ENCODE measurements around the gene TMEM134. TPM values are rescaled to one million over a fixed set of nuclear protein-coding genes. Genes with fewer than 3 reads are reported as not detected.
A peak's percentile ranks its signal among the peaks of the same experiment; 100 is the strongest.

TMEM134 gene
- total RNA-seq, 1 experiment from 2014 or later, result 99.7 TPM

- Histone ChIP-seq H3K79me2 (ENCODE audit: low read length) (peaks cover 24% of the 10 kb centered on the region), H2AFZ (ENCODE audit: low read length) (no peak within 1 kb of the TSS), H3K36me3 (ENCODE audit: insufficient read depth, low read length) (peaks cover 5% of the 10 kb centered on the region; the same call in 1 of the 2 replicates), H3K9ac (ENCODE audit: low read length) (peak within 1 kb of the TSS; percentile 95), H3K4me1 (ENCODE audit: low read length) (peaks cover 69% of the 10 kb centered on the region), H4K20me1 (ENCODE audit: insufficient read depth, low read depth, low read length) (peaks cover 7% of the 10 kb centered on the region; the same call in 1 of the 2 replicates), H3K27ac (ENCODE audit: low read length) (peak within 1 kb of the TSS; percentile 100), H3K9me2 (replicated peaks; ENCODE audit: insufficient read depth, low read length) (no peaks in the 10 kb centered on the region), H3K4me2 (ENCODE audit: low read depth, low read length, poor library complexity, severe bottlenecking) (peak within 1 kb of the TSS; percentile 73), H3K9me3 (ENCODE audit: low read length) (no peaks in the 10 kb centered on the region), H3K27me3 (ENCODE audit: low read length) (no peaks in the 10 kb centered on the region), H3K4me3 (ENCODE audit: low read length) (peak within 1 kb of the TSS; percentile 86)
- peak; percentile 93 for DNase-seq
Measured at GRCh38 chr11:67437082-67437808, 31.8 kb downstream of the TMEM134 start, which contains the start of gene PTPRCAP. PTPRCAP (minus strand) TSS chr11:67437682; CDS start chr11:67437619, 63 bp downstream.

- peak overlapping the region; percentile 73 for H3K4me2 ChIP-seq (ENCODE audit: low read depth, low read length, poor library complexity, severe bottlenecking)
- peaks cover 69% of the 10 kb centered on the region for H3K4me1 ChIP-seq (ENCODE audit: low read length)
- H3K27me3 ChIP-seq (ENCODE audit: low read length), result no peaks in the 10 kb centered on the region
- no peaks in the 10 kb centered on the region for H3K9me2 ChIP-seq (replicated peaks; ENCODE audit: insufficient read depth, low read length)
- peaks cover 24% of the 10 kb centered on the region for H3K79me2 ChIP-seq (ENCODE audit: low read length)
- DNase-seq, result peak; percentile 96
- H3K9ac ChIP-seq (ENCODE audit: low read length), result peak overlapping the region; percentile 95
- H3K36me3 ChIP-seq (ENCODE audit: insufficient read depth, low read length), result peaks cover 5% of the 10 kb centered on the region; the same call in 1 of the 2 replicates
- H4K20me1 ChIP-seq (ENCODE audit: insufficient read depth, low read depth, low read length), result peaks cover 7% of the 10 kb centered on the region; the same call in 1 of the 2 replicates
- peak overlapping the region; percentile 86 for H3K4me3 ChIP-seq (ENCODE audit: low read length)
- H2AFZ ChIP-seq (ENCODE audit: low read length), result no peak overlapping the region
- H3K9me3 ChIP-seq (ENCODE audit: low read length), result no peaks in the 10 kb centered on the region
- peak overlapping the region; percentile 100 for H3K27ac ChIP-seq (ENCODE audit: low read length)
Measured at GRCh38 chr11:67436459-67437081, 32.5 kb downstream of the TMEM134 start.

- H3K27me3 ChIP-seq (ENCODE audit: low read length), result no peaks in the 10 kb centered on the region
- DNase-seq, result no peak
- peaks cover 24% of the 10 kb centered on the region for H3K79me2 ChIP-seq (ENCODE audit: low read length)
- peaks cover 5% of the 10 kb centered on the region; the same call in 1 of the 2 replicates for H3K36me3 ChIP-seq (ENCODE audit: insufficient read depth, low read length)
- no peaks in the 10 kb centered on the region for H3K9me2 ChIP-seq (replicated peaks; ENCODE audit: insufficient read depth, low read length)
- H3K27ac ChIP-seq (ENCODE audit: low read length), result peak overlapping the region; percentile 100
- no peak overlapping the region for H2AFZ ChIP-seq (ENCODE audit: low read length)
- no peaks in the 10 kb centered on the region for H3K9me3 ChIP-seq (ENCODE audit: low read length)
- peak overlapping the region; percentile 95 for H3K9ac ChIP-seq (ENCODE audit: low read length)
- peak overlapping the region; percentile 86 for H3K4me3 ChIP-seq (ENCODE audit: low read length)
- peak overlapping the region; percentile 73 for H3K4me2 ChIP-seq (ENCODE audit: low read depth, low read length, poor library complexity, severe bottlenecking)
- peaks cover 7% of the 10 kb centered on the region; the same call in 1 of the 2 replicates for H4K20me1 ChIP-seq (ENCODE audit: insufficient read depth, low read depth, low read length)
- H3K4me1 ChIP-seq (ENCODE audit: low read length), result peaks cover 69% of the 10 kb centered on the region
Measured at GRCh38 chr11:67435727-67436458, 33.2 kb downstream of the TMEM134 start.

GRCh38 chr11:67435031-67435726 is 33.9 kb downstream of the TMEM134 start:
- H3K79me2 ChIP-seq (ENCODE audit: low read length), result peaks cover 24% of the 10 kb centered on the region

GRCh38 chr11:67434395-67434881 is 34.6 kb downstream of the TMEM134 start:
- Histone ChIP-seq H3K27ac (ENCODE audit: low read length) (peak overlapping the region; percentile 100), H3K79me2 (ENCODE audit: low read length) (peaks cover 28% of the 10 kb centered on the region), H3K27me3 (ENCODE audit: low read length) (no peaks in the 10 kb centered on the region), H3K9ac (ENCODE audit: low read length) (peak overlapping the region; percentile 95), H3K9me3 (ENCODE audit: low read length) (no peaks in the 10 kb centered on the region), H3K36me3 (ENCODE audit: insufficient read depth, low read length) (peaks cover 5% of the 10 kb centered on the region; the same call in 1 of the 2 replicates), H3K4me1 (ENCODE audit: low read length) (peaks cover 66% of the 10 kb centered on the region), H2AFZ (ENCODE audit: low read length) (no peak overlapping the region), H3K9me2 (replicated peaks; ENCODE audit: insufficient read depth, low read length) (no peaks in the 10 kb centered on the region), H3K4me3 (ENCODE audit: low read length) (peak overlapping the region; percentile 86; the same call in 1 of the 2 replicates), H3K4me2 (ENCODE audit: low read depth, low read length, poor library complexity, severe bottlenecking) (peak overlapping the region; percentile 73), H4K20me1 (ENCODE audit: insufficient read depth, low read depth, low read length) (peaks cover 7% of the 10 kb centered on the region; the same call in 1 of the 2 replicates)
- DNase-seq, result peak; percentile 73

More at GRCh38 chr11:67435031-67435726, 33.9 kb downstream of the TMEM134 start:
- no peaks in the 10 kb centered on the region for H3K27me3 ChIP-seq (ENCODE audit: low read length)
- peaks cover 5% of the 10 kb centered on the region; the same call in 1 of the 2 replicates for H3K36me3 ChIP-seq (ENCODE audit: insufficient read depth, low read length)
- no peaks in the 10 kb centered on the region for H3K9me3 ChIP-seq (ENCODE audit: low read length)
- peaks cover 7% of the 10 kb centered on the region; the same call in 1 of the 2 replicates for H4K20me1 ChIP-seq (ENCODE audit: insufficient read depth, low read depth, low read length)
- peak; percentile 78 for DNase-seq
- peak overlapping the region; percentile 73 for H3K4me2 ChIP-seq (ENCODE audit: low read depth, low read length, poor library complexity, severe bottlenecking)
- H3K27ac ChIP-seq (ENCODE audit: low read length), result peak overlapping the region; percentile 100
- peak overlapping the region; percentile 86; the same call in 1 of the 2 replicates for H3K4me3 ChIP-seq (ENCODE audit: low read length)
- no peak overlapping the region for H2AFZ ChIP-seq (ENCODE audit: low read length)
- H3K4me1 ChIP-seq (ENCODE audit: low read length), result peaks cover 63% of the 10 kb centered on the region
- no peaks in the 10 kb centered on the region for H3K9me2 ChIP-seq (replicated peaks; ENCODE audit: insufficient read depth, low read length)
- H3K9ac ChIP-seq (ENCODE audit: low read length), result peak overlapping the region; percentile 95

DNA sequence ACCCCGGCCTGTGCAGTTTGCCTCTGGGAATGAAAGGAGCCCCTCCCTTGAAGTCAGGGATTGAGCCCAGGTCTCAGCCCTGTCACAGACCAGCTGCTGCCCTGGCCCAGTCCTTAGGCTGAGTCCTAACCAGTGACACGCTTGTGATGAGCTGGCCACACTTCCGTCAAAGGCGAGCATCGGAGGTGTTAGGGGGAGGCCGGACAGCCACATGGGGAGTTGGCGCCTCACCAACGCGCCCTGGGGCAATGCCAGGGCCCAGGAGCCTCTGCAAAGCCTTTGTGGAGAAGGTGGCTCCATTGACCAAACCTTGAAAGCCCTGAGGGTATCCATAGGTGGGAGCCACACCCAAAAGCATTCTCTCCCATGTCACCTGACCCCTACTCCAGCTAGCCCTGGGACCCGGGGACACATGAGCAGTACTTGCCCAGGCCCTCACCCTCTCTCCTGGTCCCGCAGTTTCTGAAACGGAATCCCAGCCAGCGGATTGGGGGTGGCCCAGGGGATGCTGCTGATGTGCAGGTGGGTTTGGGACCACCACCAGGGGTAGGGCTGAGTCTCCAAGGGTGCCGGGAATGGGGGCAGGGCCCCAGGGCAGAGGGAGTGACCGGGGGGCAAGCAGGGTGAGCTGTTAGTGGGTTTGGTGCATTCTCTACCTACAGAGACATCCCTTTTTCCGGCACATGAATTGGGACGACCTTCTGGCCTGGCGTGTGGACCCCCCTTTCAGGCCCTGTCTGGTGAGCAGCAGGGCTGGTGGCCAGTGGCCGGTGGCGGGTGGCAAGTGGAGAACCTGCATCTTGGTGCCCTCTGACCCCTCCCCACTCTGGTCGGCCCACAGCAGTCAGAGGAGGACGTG is 35.3 kb downstream of the TMEM134 start:
- H3K79me2 ChIP-seq (ENCODE audit: low read length), result peaks cover 28% of the 10 kb centered on the region
- H3K9me2 ChIP-seq (replicated peaks; ENCODE audit: insufficient read depth, low read length), result no peaks in the 10 kb centered on the region
- H2AFZ ChIP-seq (ENCODE audit: low read length), result no peak overlapping the region
- H3K27ac ChIP-seq (ENCODE audit: low read length), result peak overlapping the region; percentile 100
- peaks cover 64% of the 10 kb centered on the region for H3K4me1 ChIP-seq (ENCODE audit: low read length)
- H3K27me3 ChIP-seq (ENCODE audit: low read length), result no peaks in the 10 kb centered on the region
- peak overlapping the region; percentile 73 for H3K4me2 ChIP-seq (ENCODE audit: low read depth, low read length, poor library complexity, severe bottlenecking)
- H3K4me3 ChIP-seq (ENCODE audit: low read length), result peak overlapping the region; percentile 86; the same call in 1 of the 2 replicates
- no peaks in the 10 kb centered on the region for H3K9me3 ChIP-seq (ENCODE audit: low read length)
- peak; percentile 68 for DNase-seq
- peak overlapping the region; percentile 95 for H3K9ac ChIP-seq (ENCODE audit: low read length)
- H3K36me3 ChIP-seq (ENCODE audit: insufficient read depth, low read length), result peaks cover 5% of the 10 kb centered on the region; the same call in 1 of the 2 replicates
- H4K20me1 ChIP-seq (ENCODE audit: insufficient read depth, low read depth, low read length), result peaks cover 7% of the 10 kb centered on the region; the same call in 1 of the 2 replicates
